Kidney (tissue), 14 donors: Measurements from ENCODE around the gene EHBP1. TPM values are rescaled to one million over a fixed set of nuclear protein-coding genes. Genes with fewer than 3 reads are reported as not detected.

ENCODE experiments used
- DNase-seq, 5 donors: peaks; one replicate each; pipeline ENCODE4 v3.0.0-alpha.2; 2013 to 2020
- FAIRE-seq: peaks from 2 replicates; lab custom pipeline; 2012; peaks lifted over from hg19 to GRCh38; lab: Jason Lieb, UNC
- H3K27ac ChIP-seq, 2 donors: one replicate each; pipeline ENCODE4 v1.7.0; 2013; ENCODE audit warnings: low read depth in 2 of 2, low read length in 2 of 2, inconsistent platforms in 1 of 2
- H3K27me3 ChIP-seq: one replicate; pipeline ENCODE4 v1.7.1; 2013; ENCODE audit warnings: low read length, inconsistent platforms; ENCODE audit not compliant: control insufficient read depth, insufficient read depth
- H3K36me3 ChIP-seq, 3 donors: one replicate each; pipeline versions ENCODE4 v1.7.0 to v1.7.1; 2013; ENCODE audit warnings: low read length in 3 of 3, control low read depth in 1 of 3, inconsistent platforms in 1 of 3; ENCODE audit not compliant: insufficient read depth in 3 of 3, control insufficient read depth in 2 of 3
- H3K4me1 ChIP-seq, 3 donors: one replicate each; pipeline versions ENCODE4 v1.7.0 to v1.7.1; 2013; ENCODE audit warnings: low read length in 3 of 3, inconsistent platforms in 1 of 3, low read depth in 1 of 3; ENCODE audit not compliant: control insufficient read depth in 2 of 3, insufficient read depth in 2 of 3
- H3K4me3 ChIP-seq, 3 donors: one replicate each; pipeline versions ENCODE4 v1.7.0 to v1.8.1; 2013; ENCODE audit warnings: low read length in 3 of 3, control low read depth in 1 of 3, inconsistent platforms in 1 of 3
- H3K9ac ChIP-seq, 3 donors: one replicate each; pipeline versions ENCODE4 v1.7.0 to v1.7.1; 2013; ENCODE audit warnings: low read length in 3 of 3, control low read depth in 1 of 3, inconsistent platforms in 1 of 3
- H3K9me3 ChIP-seq, 3 donors: one replicate each; pipeline versions ENCODE4 v1.7.0 to v1.7.1; 2013; ENCODE audit warnings: low read length in 3 of 3, control low read depth in 1 of 3, inconsistent platforms in 1 of 3; ENCODE audit not compliant: control insufficient read depth in 2 of 3, insufficient read depth in 1 of 3
- intact Hi-C: fragments of 100-400 bp; cut with DNase I; formaldehyde crosslinking; loops from one replicate; pipeline ENCODE4 v1.11.1; 2022
- polyA plus RNA-seq: library from polyadenylated mRNA; stranded (reverse); fragments of 350-450 nt; fragmentation: Illumina TruSeq; extraction: RNeasy Lipid Tissue Mini Kit (QIAGEN cat#74804); gene quantifications from one replicate; pipeline ENCODE4 v1.2.3, GENCODE V29; 2014; ENCODE audit warnings: low read depth, low replicate concordance; ENCODE audit not compliant: insufficient read depth
- total RNA-seq: library from RNA; stranded (reverse); fragmentation: NEBNext Ultra II Directional; extraction: Animal tissue kit (Norgen Biotek cat#: 25700); gene quantifications from one replicate; pipeline ENCODE4 v1.2.1, GENCODE V29; 2021
- TF ChIP-seq, protein P1 (sequence below): IDR thresholded peaks from 3 replicates; pipeline ENCODE4 v1.5.1; 2012; ENCODE audit warnings: mild to moderate bottlenecking, moderate library complexity, borderline replicate concordance; ENCODE audit not compliant: insufficient read depth; ENCODE audit errors: extremely low read depth
- donor health status: control.
- donor health status: control.
- donor health status: control.
- donor health status: control.
- donor health status: control.
- donor health status: DM: yes; HTN: yes; CAD: no.
- donor health status: Normal renal cell carcinoma (clear cell type).

Gene EHBP1
- total and polyA plus RNA-seq, 2 donors from 2014 or later, result 12.5 to 42.7 TPM

DNA sequence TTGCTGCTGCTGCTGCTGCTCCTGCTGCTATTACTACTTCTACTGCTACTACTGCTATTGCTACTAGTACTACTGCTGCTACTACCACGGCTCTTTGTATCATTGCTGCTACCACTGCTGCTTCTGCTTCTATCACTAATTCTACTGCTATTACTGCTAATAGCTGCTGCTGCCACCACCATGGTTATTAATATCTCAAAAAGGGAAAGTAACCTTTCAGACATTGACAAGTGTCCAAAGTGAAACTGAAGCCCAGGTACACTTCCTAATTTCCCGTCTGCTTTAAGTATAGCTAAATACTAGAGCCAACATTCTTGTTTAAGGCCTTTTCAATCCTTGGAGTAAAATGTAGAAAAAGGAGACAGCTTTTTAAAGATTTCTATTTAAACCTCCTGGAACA lies 45.4 kb upstream of the EHBP1 start:
- intact Hi-C loops, result no loop called here

GRCh38 chr2:62660582-62661262 lies 44.8 kb upstream of the EHBP1 start:
- Histone ChIP-seq H3K4me1 (no peaks in the 10 kb centered on the region), H3K4me3 (no peak overlapping the region), H3K9me3 (no peaks in the 10 kb centered on the region), H3K36me3 (no peaks in the 10 kb centered on the region), H3K27me3 (no peaks in the 10 kb centered on the region), H3K9ac (no peak overlapping the region), H3K27ac (no peak overlapping the region)
- no peak for DNase-seq
- TF ChIP-seq, protein P1, sequence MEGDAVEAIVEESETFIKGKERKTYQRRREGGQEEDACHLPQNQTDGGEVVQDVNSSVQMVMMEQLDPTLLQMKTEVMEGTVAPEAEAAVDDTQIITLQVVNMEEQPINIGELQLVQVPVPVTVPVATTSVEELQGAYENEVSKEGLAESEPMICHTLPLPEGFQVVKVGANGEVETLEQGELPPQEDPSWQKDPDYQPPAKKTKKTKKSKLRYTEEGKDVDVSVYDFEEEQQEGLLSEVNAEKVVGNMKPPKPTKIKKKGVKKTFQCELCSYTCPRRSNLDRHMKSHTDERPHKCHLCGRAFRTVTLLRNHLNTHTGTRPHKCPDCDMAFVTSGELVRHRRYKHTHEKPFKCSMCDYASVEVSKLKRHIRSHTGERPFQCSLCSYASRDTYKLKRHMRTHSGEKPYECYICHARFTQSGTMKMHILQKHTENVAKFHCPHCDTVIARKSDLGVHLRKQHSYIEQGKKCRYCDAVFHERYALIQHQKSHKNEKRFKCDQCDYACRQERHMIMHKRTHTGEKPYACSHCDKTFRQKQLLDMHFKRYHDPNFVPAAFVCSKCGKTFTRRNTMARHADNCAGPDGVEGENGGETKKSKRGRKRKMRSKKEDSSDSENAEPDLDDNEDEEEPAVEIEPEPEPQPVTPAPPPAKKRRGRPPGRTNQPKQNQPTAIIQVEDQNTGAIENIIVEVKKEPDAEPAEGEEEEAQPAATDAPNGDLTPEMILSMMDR, result no peak
- no peak for FAIRE-seq
- intact Hi-C loops, result no loop called here

More for the DNA sequence above, 45.4 kb upstream of the EHBP1 start:
- H3K9me3 ChIP-seq, result no peaks in the 10 kb centered on the region
- no peaks in the 10 kb centered on the region for H3K27me3 ChIP-seq
- no peak overlapping the region for H3K27ac ChIP-seq
- H3K9ac ChIP-seq, result no peak overlapping the region
- H3K36me3 ChIP-seq, result no peaks in the 10 kb centered on the region
- DNase-seq, result no peak
- no peaks in the 10 kb centered on the region for H3K4me1 ChIP-seq
- FAIRE-seq, result no peak
- TF ChIP-seq, protein P1, result no peak
- peak overlapping the region in 1 of 3 donors; percentile 36 for H3K4me3 ChIP-seq

DNA sequence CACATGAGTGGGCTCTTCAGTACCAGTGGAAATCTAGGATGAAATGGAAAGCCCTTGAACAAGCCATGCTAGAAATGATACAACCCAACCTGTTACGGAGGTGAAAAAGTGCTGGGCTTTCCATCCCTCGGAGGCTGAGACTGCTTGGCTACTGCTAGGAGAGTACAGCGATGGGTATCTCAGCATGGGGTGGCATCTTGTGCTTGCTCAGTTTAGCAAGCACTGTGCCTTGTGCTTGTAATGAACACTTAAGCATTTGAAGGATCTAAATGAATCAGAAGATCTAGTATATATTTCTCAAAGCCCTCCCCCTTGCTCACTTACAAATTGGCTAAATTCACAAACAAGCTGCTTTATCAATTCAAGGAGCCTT lies 44.3 kb upstream of the EHBP1 start:
- Histone ChIP-seq H3K4me1 (no peaks in the 10 kb centered on the region), H3K27ac (no peak overlapping the region), H3K4me3 (no peak overlapping the region), H3K9ac (no peak overlapping the region), H3K36me3 (no peaks in the 10 kb centered on the region), H3K27me3 (no peaks in the 10 kb centered on the region), H3K9me3 (no peaks in the 10 kb centered on the region)
- no peak for FAIRE-seq
- no peak for DNase-seq
- intact Hi-C loops, result no loop called here
- TF ChIP-seq, protein P1, result no peak

DNA sequence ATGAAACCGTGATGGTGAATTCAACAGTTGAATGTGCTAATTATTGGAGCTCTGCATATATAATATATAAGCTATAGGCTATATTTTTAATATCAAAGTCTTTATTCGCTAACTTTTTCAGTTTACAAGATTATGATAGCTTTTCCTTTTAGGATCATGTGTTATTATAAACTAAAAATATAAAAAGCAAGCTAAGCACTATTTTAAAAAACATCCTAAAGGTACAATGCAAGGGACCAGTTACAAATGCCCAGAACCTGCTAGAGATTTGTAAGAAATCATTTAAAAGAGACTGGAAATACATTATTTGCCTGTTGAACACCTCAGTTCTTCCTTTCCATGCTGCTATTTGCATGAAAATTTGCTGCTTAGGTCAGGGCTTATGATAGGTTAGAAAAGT lies 43.4 kb upstream of the EHBP1 start:
- H3K36me3 ChIP-seq, result no peaks in the 10 kb centered on the region
- DNase-seq (no peak), FAIRE-seq (no peak)
- no peak overlapping the region for H3K4me3 ChIP-seq
- no peaks in the 10 kb centered on the region for H3K27me3 ChIP-seq
- TF ChIP-seq, protein P1, result no peak
- intact Hi-C loops, result no loop called here
- H3K9me3 ChIP-seq, result no peaks in the 10 kb centered on the region
- no peak overlapping the region for H3K27ac ChIP-seq
- H3K9ac ChIP-seq, result no peak overlapping the region
- no peaks in the 10 kb centered on the region for H3K4me1 ChIP-seq
